ENCODE measurements around the gene ESPN. TPM values are rescaled to one million over a fixed set of nuclear protein-coding genes. Genes with fewer than 3 reads are reported as not detected.

ESPN gene
- total and polyA plus RNA-seq, 10 of the 15 experiments (the other 5 are each of a cell fraction or from before 2014, with no cell fraction given), result 0.18 to 0.71 (median 0.59) TPM; not detected in 7

GRCh38 chr1:6386371-6386949 is 38.1 kb upstream of the ESPN start:
- no peak overlapping the region for H3K4me3 ChIP-seq
- H3K4me2 ChIP-seq (ENCODE audit: control insufficient read depth, insufficient read depth), result no peak overlapping the region
- H3K27ac ChIP-seq (ENCODE audit: control insufficient read depth, insufficient read depth), result no peak overlapping the region
- in situ Hi-C loops (cut with MboI), result no loop called here
- intact Hi-C loops (cut with micrococcal nuclease; ENCODE audit: unreplicated experiment), result no loop called here
- no peak for ATAC-seq
- H3K27me3 ChIP-seq (replicated peaks in 1 of 2; ENCODE audit: control insufficient read depth in 2 of 2, insufficient read depth in 2 of 2, low read length in 1 of 2), result no peaks in the 10 kb centered on the region
- H2AFZ ChIP-seq (ENCODE audit: control insufficient read depth, low read depth, low read length), result no peak overlapping the region
- ChIA-PET SMC1A (ENCODE audit: uncharacterized antibody, unreplicated experiment) (no interaction called here), CTCF (no interaction called here), RAD21 (ENCODE audit: unreplicated experiment) (no interaction called here), POLR2A (no interaction called here)
- no TSS peak for BruUV-seq (replicated peaks)
- DNase-seq (ENCODE audit: low read depth, low spot score), result no peak
- H4K20me1 ChIP-seq (ENCODE audit: control insufficient read depth, insufficient read depth), result no peaks in the 10 kb centered on the region
- FAIRE-seq, result no peak
- H3K79me2 ChIP-seq (ENCODE audit: control insufficient read depth, insufficient read depth, low read length), result peaks cover 15% of the 10 kb centered on the region
- no peaks in the 10 kb centered on the region for H3K9me3 ChIP-seq (replicated peaks; ENCODE audit: control insufficient read depth, insufficient read depth, low read length)
- H3K4me1 ChIP-seq (ENCODE audit: control insufficient read depth, insufficient read depth, low read length), result no peaks in the 10 kb centered on the region
- peaks cover 0 to 1% of the 10 kb centered on the region in 2 experiments; a peak in 1 of 4 replicates for H3K36me3 ChIP-seq (ENCODE audit: control insufficient read depth in 2 of 2, insufficient read depth in 2 of 2, low read length in 1 of 2)
- WGBS (ENCODE audit: insufficient coverage, insufficient replicate concordance, low lambda C conversion rate, missing lambda C conversion rate), result 95% methylated on average over 10 of the region's 10 CpGs
- no peak overlapping the region for H3K9ac ChIP-seq (ENCODE audit: control insufficient read depth, insufficient read depth, low read length)
- no peak for TF ChIP-seq SMAD1 (IDR thresholded peaks at IDR 0.05; ENCODE audit: low read depth, partially characterized antibody)
- no peak for TF ChIP-seq PBX3 (IDR thresholded peaks at IDR 0.05; ENCODE audit: insufficient replicate concordance, low read depth, low read length)
- TF ChIP-seq IRF3 (IDR thresholded peaks at IDR 0.05), result no peak
- TF ChIP-seq BCL3 (IDR thresholded peaks at IDR 0.05; ENCODE audit: borderline replicate concordance, insufficient read depth, low read depth, low read length, poor library complexity, severe bottlenecking), result no peak
- TF ChIP-seq ZNF687 (IDR thresholded peaks at IDR 0.05), result no peak
- no peak for TF ChIP-seq ZNF622 (IDR thresholded peaks at IDR 0.05)
- no peak for TF ChIP-seq POLR2AphosphoS2 (IDR thresholded peaks at IDR 0.05; ENCODE audit: low read depth, low read length)
- TF ChIP-seq HDGF (IDR thresholded peaks at IDR 0.05), result no peak
- no peak for TF ChIP-seq USF2 (IDR thresholded peaks at IDR 0.05; ENCODE audit: borderline replicate concordance, low read depth, low read length)
- TF ChIP-seq ZBTB33 (IDR thresholded peaks at IDR 0.05), result no peak
- no peak for TF ChIP-seq SREBF1 (IDR thresholded peaks at IDR 0.05; ENCODE audit: low read length)
- no peak for TF ChIP-seq GABPA (IDR thresholded peaks at IDR 0.05; ENCODE audit: low read depth)
- no peak for TF ChIP-seq CHD2 (IDR thresholded peaks at IDR 0.05; ENCODE audit: borderline replicate concordance, low read depth, low read length)

Measured in GM12878 (cell line).